Gastrocnemius medialis (tissue), 4 donors: ENCODE results near the gene MACROD1. TPM values are rescaled to one million over a fixed set of nuclear protein-coding genes. Genes with fewer than 3 reads are reported as not detected.
"Not testable (repeated sequence)": the region's sequence is repeated elsewhere in the genome, so short reads cannot be mapped to it uniquely, and the experiment has no call there.

Source experiments
- ATAC-seq, 2 donors: fragments of 150-250 bp; one replicate each; pipeline ENCODE4 v1.9.1; 2016
- DNase-seq, 2 donors: peaks; one replicate each; pipeline ENCODE4 v3.0.0-alpha.2; 2019
- H3K27ac ChIP-seq, 4 donors: fragments of 200-600 bp; sonication (generic); 1 replicate in 1 of 4; 2 replicates in 3 of 4; pipeline ENCODE4 v1.5.1; 2016 to 2018; ENCODE audit warnings: mild to moderate bottlenecking in 2 of 4, moderate library complexity in 1 of 4
- H3K27me3 ChIP-seq, 3 donors: fragments of 200-600 bp; sonication (generic) in 2 of 3; 1 replicate in 1 of 3; 2 replicates in 2 of 3; pipeline versions ENCODE4 v1.5.1 to v1.6.0; 2016 to 2019; ENCODE audit warnings: mild to moderate bottlenecking in 1 of 3, moderate library complexity in 1 of 3
- H3K36me3 ChIP-seq, 2 donors: fragments of 200-600 bp; sonication (generic) in 1 of 2; one replicate each; pipeline ENCODE4 v1.5.1; 2017 to 2018
- H3K4me1 ChIP-seq, 2 donors: fragments of 200-600 bp; sonication (generic) in 1 of 2; one replicate each; pipeline ENCODE4 v1.5.1; 2016 to 2017; ENCODE audit warnings: mild to moderate bottlenecking in 2 of 2
- H3K4me3 ChIP-seq, 4 donors: fragments of 200-600 bp; sonication (generic) in 3 of 4; 1 replicate in 1 of 4; 2 replicates in 3 of 4; pipeline ENCODE4 v1.5.1; 2016 to 2019; ENCODE audit warnings: mild to moderate bottlenecking in 2 of 4
- H3K9me3 ChIP-seq, 3 donors: fragments of 200-600 bp; sonication (generic) in 2 of 3; 1 replicate in 1 of 3; 2 replicates in 2 of 3; pipeline ENCODE4 v1.5.1; 2016 to 2019
- CTCF ChIP-seq, 5 experiments: fragments of 450-650 bp in 3 of 5; fragments of 200-600 bp in 2 of 5; sonication (generic) in 2 of 5; IDR thresholded peaks in 4 of 5; conservative IDR thresholded peaks in 1 of 5; 1 replicate in 4 of 5; 2 replicates in 1 of 5; pipeline ENCODE4 v1.5.1; 2016 to 2019; ENCODE audit warnings: antibody characterized with exemption in 5 of 5, mild to moderate bottlenecking in 3 of 5, moderate library complexity in 3 of 5
- POLR2A ChIP-seq, 2 donors: fragments of 450-650 bp; IDR thresholded peaks; one replicate each; pipeline ENCODE4 v1.6.1; 2017; ENCODE audit warnings: antibody characterized with exemption in 2 of 2, mild to moderate bottlenecking in 2 of 2, moderate library complexity in 2 of 2
- in situ Hi-C, 4 donors: fragments of 200-750 bp; cut with MboI; loops; one replicate each; pipeline versions ENCODE4 v1.15.0 to v1.8.0; 2017; ENCODE audit warnings: low sequenced_read_pairs in 4 of 4
- intact Hi-C: fragments of 100-400 bp; cut with DNase I; formaldehyde crosslinking; loops from one replicate; pipeline ENCODE4 v1.15.1; 2023; ENCODE audit warnings: low total_unique reads
- total RNA-seq, 4 donors: library from RNA; depleted of rRNA; stranded (reverse); fragments of >200 nt; gene quantifications; one replicate each; pipeline versions ENCODE4 v1.1.0 to v1.2.3, GENCODE V29; 2016

Gene MACROD1
- total RNA-seq, 4 donors from 2014 or later = 162 to 308 (median 205) TPM

- peak overlapping the region; percentile 58 to 84 (median 77) for H3K4me3 ChIP-seq
- in situ Hi-C loops = loop anchor here in 1 of 4 donors (25.0 kb wide), 1 partner anchor 327 kb away; the partner anchor contains the start of gene MARK2
- intact Hi-C loops = loop anchor here (5.0 kb wide), 1 partner anchor 63 kb away; the partner anchor contains the start of genes NUDT22 and TRPT1
These were observed 1.3 kb downstream of the MACROD1 start for GRCh38 chr11:64164392-64165312.

GRCh38 chr11:64163951-64164350 is 2.0 kb downstream of the MACROD1 start:
- no peak for ATAC-seq
- Histone ChIP-seq H3K27ac (peak overlapping the region; percentile 94 to 98 (median 97)), H3K4me3 (peak overlapping the region; percentile 44 to 84 (median 77)), H3K9me3 (no peaks in the 10 kb centered on the region), H3K27me3 (no peaks in the 10 kb centered on the region), H3K4me1 (peaks cover 22 to 35% of the 10 kb centered on the region in 2 donors), H3K36me3 (no peaks in the 10 kb centered on the region)
- in situ Hi-C loops = loop anchor here in 1 of 4 donors (25.0 kb wide), 1 partner anchor 327 kb away; the partner anchor contains the start of gene MARK2
- intact Hi-C loops = no loop called here
- no peak for TF ChIP-seq CTCF (IDR thresholded peaks at IDR 0.05 in 4 of 5, conservative IDR thresholded peaks at IDR 0.05 in 1 of 5)
- no peak for TF ChIP-seq POLR2A (IDR thresholded peaks at IDR 0.05)
- no peak for DNase-seq

More at GRCh38 chr11:64164392-64165312, 1.3 kb downstream of the MACROD1 start:
- Histone ChIP-seq H3K4me1 (peaks cover 22 to 34% of the 10 kb centered on the region in 2 donors), H3K27ac (peak overlapping the region; percentile 94 to 98 (median 97)), H3K36me3 (no peaks in the 10 kb centered on the region), H3K27me3 (no peaks in the 10 kb centered on the region), H3K9me3 (no peaks in the 10 kb centered on the region)
- peak; percentile 83 to 93 for DNase-seq
- TF ChIP-seq CTCF (IDR thresholded peaks at IDR 0.05 in 4 of 5, conservative IDR thresholded peaks at IDR 0.05 in 1 of 5) (no peak), POLR2A (IDR thresholded peaks at IDR 0.05) (peak; percentile 79 to 87)
- ATAC-seq = peak; percentile 78 to 83

GRCh38 chr11:64162769-64163168 is 3.1 kb downstream of the MACROD1 start:
- H3K27me3 ChIP-seq, ATAC-seq, H3K9me3 ChIP-seq, H3K4me3 ChIP-seq, H3K36me3 ChIP-seq, intact Hi-C loops, DNase-seq: not testable (repeated sequence)
- in situ Hi-C loops = loop anchor here in 1 of 4 donors (25.0 kb wide), 1 partner anchor 325 kb away; the partner anchor contains the start of gene MARK2
- Histone ChIP-seq H3K4me1 (peaks cover 28 to 41% of the 10 kb centered on the region in 2 donors), H3K27ac (peak overlapping the region in 3 of 4 donors; percentile 94 to 98 (median 96))

- peak overlapping the region in 1 of 4 donors; percentile 31 for H3K27ac ChIP-seq
- intact Hi-C loops (no loop called here), in situ Hi-C loops (loop anchor here in 1 of 4 donors (25.0 kb wide), 1 partner anchor 324 kb away; the partner anchor contains the start of gene MARK2)
- TF ChIP-seq POLR2A (IDR thresholded peaks at IDR 0.05) (no peak), CTCF (IDR thresholded peaks at IDR 0.05 in 4 of 5, conservative IDR thresholded peaks at IDR 0.05 in 1 of 5) (no peak)
- DNase-seq = no peak
- H3K9me3 ChIP-seq = no peaks in the 10 kb centered on the region
- no peak for ATAC-seq
- no peaks in the 10 kb centered on the region for H3K27me3 ChIP-seq
- H3K4me3 ChIP-seq = no peak overlapping the region
- H3K4me1 ChIP-seq = peaks cover 38 to 55% of the 10 kb centered on the region in 2 donors
- no peaks in the 10 kb centered on the region for H3K36me3 ChIP-seq
These were observed 4.9 kb downstream of the MACROD1 start for GRCh38 chr11:64161037-64161436.
